Transverse colon (tissue), 4 donors: ENCODE results near the gene SBSN.

Experiments
- POLR2A ChIP-seq: fragments of 450-650 bp; IDR thresholded peaks from one replicate; pipeline ENCODE4 v1.6.1; 2016; ENCODE audit warnings: antibody characterized with exemption, mild to moderate bottlenecking, moderate library complexity
- POLR2AphosphoS5 ChIP-seq, 3 donors: sonication (generic); formaldehyde crosslinking; IDR thresholded peaks; one replicate each; pipeline ENCODE4 v1.6.1; 2016; ENCODE audit warnings: antibody characterized with exemption in 3 of 3
- TF ChIP-seq, protein P1 (sequence below), 5 experiments: fragments of 200-600 bp in 3 of 5; fragments of 450-650 bp in 2 of 5; sonication (generic) in 3 of 5; IDR thresholded peaks; 1 replicate in 2 of 5; 2 replicates in 3 of 5; pipeline ENCODE4 v1.5.1; 2016 to 2017; ENCODE audit warnings: antibody characterized with exemption in 5 of 5, inconsistent platforms in 3 of 5, mild to moderate bottlenecking in 2 of 5, moderate library complexity in 1 of 5

DNA sequence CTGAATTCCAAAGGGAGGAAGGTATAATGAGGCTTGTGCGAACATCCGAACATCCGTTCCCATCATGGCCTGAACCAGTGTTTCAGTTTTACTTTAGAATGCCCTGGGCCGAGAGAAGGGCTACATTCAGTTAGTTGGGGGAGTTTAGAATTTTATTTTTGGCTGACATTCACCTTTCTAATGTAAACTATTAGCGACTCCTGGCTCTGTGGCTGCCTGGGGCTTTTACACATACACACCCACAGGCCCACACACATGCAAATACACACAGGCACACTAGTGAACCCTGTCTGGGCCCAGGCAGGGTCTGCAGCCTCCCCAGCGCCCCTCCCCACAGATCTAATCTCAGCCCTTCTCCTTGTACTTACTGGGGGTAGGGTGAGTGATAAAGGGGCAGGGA lies 11.2 kb upstream of the SBSN start:
- TF ChIP-seq, protein P1, sequence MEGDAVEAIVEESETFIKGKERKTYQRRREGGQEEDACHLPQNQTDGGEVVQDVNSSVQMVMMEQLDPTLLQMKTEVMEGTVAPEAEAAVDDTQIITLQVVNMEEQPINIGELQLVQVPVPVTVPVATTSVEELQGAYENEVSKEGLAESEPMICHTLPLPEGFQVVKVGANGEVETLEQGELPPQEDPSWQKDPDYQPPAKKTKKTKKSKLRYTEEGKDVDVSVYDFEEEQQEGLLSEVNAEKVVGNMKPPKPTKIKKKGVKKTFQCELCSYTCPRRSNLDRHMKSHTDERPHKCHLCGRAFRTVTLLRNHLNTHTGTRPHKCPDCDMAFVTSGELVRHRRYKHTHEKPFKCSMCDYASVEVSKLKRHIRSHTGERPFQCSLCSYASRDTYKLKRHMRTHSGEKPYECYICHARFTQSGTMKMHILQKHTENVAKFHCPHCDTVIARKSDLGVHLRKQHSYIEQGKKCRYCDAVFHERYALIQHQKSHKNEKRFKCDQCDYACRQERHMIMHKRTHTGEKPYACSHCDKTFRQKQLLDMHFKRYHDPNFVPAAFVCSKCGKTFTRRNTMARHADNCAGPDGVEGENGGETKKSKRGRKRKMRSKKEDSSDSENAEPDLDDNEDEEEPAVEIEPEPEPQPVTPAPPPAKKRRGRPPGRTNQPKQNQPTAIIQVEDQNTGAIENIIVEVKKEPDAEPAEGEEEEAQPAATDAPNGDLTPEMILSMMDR (IDR thresholded peaks at IDR 0.05): no peak
- TF ChIP-seq POLR2AphosphoS5 (IDR thresholded peaks at IDR 0.05): no peak
- no peak for TF ChIP-seq POLR2A
